ENCODE measurements around the gene RASSF8. TPM values are rescaled to one million over a fixed set of nuclear protein-coding genes. Genes with fewer than 3 reads are reported as not detected.

The RASSF8 gene
- polyA plus RNA-seq, 1 donor (not counting 4 experiments of a cell fraction or from before 2014, with no cell fraction given), result 10.5 TPM

GRCh38 chr12:25935355-25936144, 22.9 kb upstream of the RASSF8 start:
- FAIRE-seq (no peak), DNase-seq (ENCODE audit: low read depth, low spot score) (no peak)
- no peak overlapping the region for H3K4me3 ChIP-seq (ENCODE audit: control insufficient read depth in 2 of 3, extremely low read depth in 1 of 3, insufficient read depth in 2 of 3, low read depth in 1 of 3, low read length in 3 of 3)
- no peaks in the 10 kb centered on the region for H3K4me1 ChIP-seq (ENCODE audit: control insufficient read depth, extremely low read depth, insufficient read depth, low read length)
- H3K36me3 ChIP-seq (ENCODE audit: control insufficient read depth in 2 of 2, extremely low read depth in 1 of 2, insufficient read depth in 2 of 2, low read length in 2 of 2), result no peaks in the 10 kb centered on the region
- no peaks in the 10 kb centered on the region for H4K20me1 ChIP-seq (ENCODE audit: control insufficient read depth, extremely low read depth, insufficient read depth, low read length)
- dilution Hi-C loops (cut with MboI; ENCODE audit: extremely low pct_ligation_motif_present, low sequenced_read_pairs), result no loop called here
- no peak overlapping the region for H3K9ac ChIP-seq (ENCODE audit: control insufficient read depth, extremely low read depth, insufficient read depth, low read length)
- no peaks in the 10 kb centered on the region for H3K79me2 ChIP-seq (ENCODE audit: control insufficient read depth, insufficient read depth, low read length)
- no peak overlapping the region for H3K4me2 ChIP-seq (ENCODE audit: control insufficient read depth, extremely low read depth, insufficient read depth, low read depth, low read length)
- H2AFZ ChIP-seq (ENCODE audit: control insufficient read depth, low read length), result no peak overlapping the region
- H3K9me1 ChIP-seq (ENCODE audit: control insufficient read depth, extremely low read depth, insufficient read depth, low read length), result no peaks in the 10 kb centered on the region
- H3K27ac ChIP-seq (ENCODE audit: control insufficient read depth, insufficient read depth, low read length), result no peak overlapping the region
- H3K9me3 ChIP-seq (ENCODE audit: control insufficient read depth, low read depth, low read length), result no peaks in the 10 kb centered on the region
- TF ChIP-seq EZH2 (IDR thresholded peaks at IDR 0.05; ENCODE audit: low read length) (no peak), CTCF (optimal IDR thresholded peaks at IDR 0.05 in 1 of 3, IDR thresholded peaks at IDR 0.05 in 1 of 3, conservative IDR thresholded peaks at IDR 0.05 in 1 of 3; ENCODE audit: extremely low read depth in 1 of 3, insufficient read depth in 2 of 3, low read length in 3 of 3) (no peak)
- H3K27me3 ChIP-seq (ENCODE audit: control insufficient read depth, extremely low read depth, insufficient read depth, low read length), result no peaks in the 10 kb centered on the region

- H3K9me1 ChIP-seq (ENCODE audit: control insufficient read depth, extremely low read depth, insufficient read depth, low read length), result no peaks in the 10 kb centered on the region
- no peaks in the 10 kb centered on the region for H4K20me1 ChIP-seq (ENCODE audit: control insufficient read depth, extremely low read depth, insufficient read depth, low read length)
- dilution Hi-C loops (cut with MboI; ENCODE audit: extremely low pct_ligation_motif_present, low sequenced_read_pairs), result no loop called here
- H3K9ac ChIP-seq (ENCODE audit: control insufficient read depth, extremely low read depth, insufficient read depth, low read length), result no peak overlapping the region
- TF ChIP-seq EZH2 (IDR thresholded peaks at IDR 0.05; ENCODE audit: low read length) (no peak), CTCF (optimal IDR thresholded peaks at IDR 0.05 in 1 of 3, IDR thresholded peaks at IDR 0.05 in 1 of 3, conservative IDR thresholded peaks at IDR 0.05 in 1 of 3; ENCODE audit: extremely low read depth in 1 of 3, insufficient read depth in 2 of 3, low read length in 3 of 3) (no peak)
- no peaks in the 10 kb centered on the region for H3K36me3 ChIP-seq (ENCODE audit: control insufficient read depth in 2 of 2, extremely low read depth in 1 of 2, insufficient read depth in 2 of 2, low read length in 2 of 2)
- no peak overlapping the region for H3K27ac ChIP-seq (ENCODE audit: control insufficient read depth, insufficient read depth, low read length)
- FAIRE-seq (no peak), DNase-seq (ENCODE audit: low read depth, low spot score) (no peak)
- no peak overlapping the region for H3K4me2 ChIP-seq (ENCODE audit: control insufficient read depth, extremely low read depth, insufficient read depth, low read depth, low read length)
- H2AFZ ChIP-seq (ENCODE audit: control insufficient read depth, low read length), result no peak overlapping the region
- H3K27me3 ChIP-seq (ENCODE audit: control insufficient read depth, extremely low read depth, insufficient read depth, low read length), result no peaks in the 10 kb centered on the region
- H3K79me2 ChIP-seq (ENCODE audit: control insufficient read depth, insufficient read depth, low read length), result no peaks in the 10 kb centered on the region
- H3K4me3 ChIP-seq (ENCODE audit: control insufficient read depth in 2 of 3, extremely low read depth in 1 of 3, insufficient read depth in 2 of 3, low read depth in 1 of 3, low read length in 3 of 3), result no peak overlapping the region
- H3K9me3 ChIP-seq (ENCODE audit: control insufficient read depth, low read depth, low read length), result no peaks in the 10 kb centered on the region
- no peaks in the 10 kb centered on the region for H3K4me1 ChIP-seq (ENCODE audit: control insufficient read depth, extremely low read depth, insufficient read depth, low read length)
Measured at GRCh38 chr12:25937096-25937495, 21.4 kb upstream of the RASSF8 start.

Data from keratinocyte (primary cell).